CD8-positive, alpha-beta memory T cell (primary cell): Measurements from ENCODE around the gene MGST3. TPM values are rescaled to one million over a fixed set of nuclear protein-coding genes. Genes with fewer than 3 reads are reported as not detected.
A peak's percentile ranks its signal among the peaks of the same experiment; 100 is the strongest.

ENCODE experiments used
- CTCF ChIA-PET: fragments of 350-600 bp; sonication (Branson Sonifier 250); formaldehyde crosslinking; loops from one replicate; lab custom pipeline; 2021; ENCODE audit warnings: antibody characterized with exemption; lab: Charles Lee
- POLR2A ChIA-PET: fragments of 350-600 bp; sonication (Branson Sonifier 250); formaldehyde crosslinking; loops from one replicate; lab custom pipeline; 2021; ENCODE audit warnings: antibody characterized with exemption; lab: Charles Lee
- DNase-seq, 5 donors: peaks; one replicate each; pipeline versions ENCODE4 v3.0.0 to v3.0.0-alpha.2; 2020 to 2022; ENCODE audit warnings: mixed read lengths in 1 of 5
- H3K27ac ChIP-seq: one replicate; pipeline ENCODE4 v1.7.0; 2013; ENCODE audit warnings: low read depth, mild to moderate bottlenecking, low read length, moderate library complexity
- H3K27me3 ChIP-seq: 2 replicates; pipeline ENCODE4 v1.7.0; 2013; ENCODE audit warnings: low read length, mild to moderate bottlenecking; ENCODE audit not compliant: insufficient read depth, poor library complexity, severe bottlenecking
- H3K36me3 ChIP-seq: 2 replicates; pipeline ENCODE4 v1.7.0; 2013; ENCODE audit warnings: mild to moderate bottlenecking, low read length, moderate library complexity; ENCODE audit not compliant: insufficient read depth
- H3K4me1 ChIP-seq: 2 replicates; pipeline ENCODE4 v1.7.0; 2013; ENCODE audit warnings: mild to moderate bottlenecking, low read length, moderate library complexity; ENCODE audit not compliant: insufficient read depth
- H3K4me3 ChIP-seq: 2 replicates; pipeline ENCODE4 v1.7.0; 2013; ENCODE audit warnings: mild to moderate bottlenecking, low read length
- H3K9me3 ChIP-seq: 2 replicates; pipeline ENCODE4 v1.7.0; 2013; ENCODE audit warnings: mild to moderate bottlenecking, low read length
- H3K27ac Mint-ChIP-seq, 8 donors: one replicate each; pipeline ENCODE4 v1.8.0; 2020 to 2021; ENCODE audit warnings: mixed read lengths in 8 of 8, mild to moderate bottlenecking in 6 of 8, inconsistent platforms in 3 of 8, moderate library complexity in 3 of 8
- H3K27me3 Mint-ChIP-seq, 2 donors: one replicate each; pipeline ENCODE4 v1.8.0; 2020 to 2021; ENCODE audit warnings: mixed read lengths in 2 of 2, mild to moderate bottlenecking in 1 of 2, moderate library complexity in 1 of 2
- H3K36me3 Mint-ChIP-seq, 3 donors: one replicate each; pipeline ENCODE4 v1.8.0; 2020 to 2021; ENCODE audit warnings: mixed read lengths in 3 of 3, inconsistent platforms in 1 of 3, mild to moderate bottlenecking in 1 of 3
- H3K4me1 Mint-ChIP-seq, 3 donors: one replicate each; pipeline ENCODE4 v1.8.0; 2020 to 2021; ENCODE audit warnings: mixed read lengths in 3 of 3, inconsistent platforms in 1 of 3, mild to moderate bottlenecking in 1 of 3
- H3K4me3 Mint-ChIP-seq, 7 donors: one replicate each; pipeline ENCODE4 v1.8.0; 2020 to 2021; ENCODE audit warnings: mixed read lengths in 7 of 7, mild to moderate bottlenecking in 6 of 7, moderate library complexity in 4 of 7, inconsistent platforms in 2 of 7
- H3K9me3 Mint-ChIP-seq, 5 donors: one replicate each; pipeline ENCODE4 v1.8.0; 2020 to 2022; ENCODE audit warnings: mixed read lengths in 5 of 5, mild to moderate bottlenecking in 3 of 5, moderate library complexity in 2 of 5, inconsistent platforms in 1 of 5
- polyA plus RNA-seq: library from polyadenylated mRNA; unstranded; fragments of 300-500 nt; fragmentation: Illumina TruSeq; gene quantifications from one replicate; pipeline ENCODE4 v1.2.3, GENCODE V29; 2021
- total RNA-seq, 2 experiments: library from RNA; stranded (reverse); gene quantifications; one replicate each; pipeline ENCODE4 v1.2.3, GENCODE V29; 2021

The MGST3 gene
- total and polyA plus RNA-seq, 3 experiments from 2014 or later = 55.6 to 143 (median 57.8) TPM

GRCh38 chr1:165666152-165666825 is 35.3 kb downstream of the MGST3 start:
- Histone ChIP-seq H3K4me3 (no peak overlapping the region), H3K27me3 (no peaks in the 10 kb centered on the region), H3K27ac (no peak overlapping the region), H3K9me3 (no peaks in the 10 kb centered on the region), H3K4me1 (no peaks in the 10 kb centered on the region), H3K36me3 (peaks cover 48% of the 10 kb centered on the region)
- H3K27ac Mint-ChIP-seq = peak overlapping the region in 3 of 8 donors; percentile 39 to 74 (median 58)
- no peak for DNase-seq
- H3K36me3 Mint-ChIP-seq = peaks cover 30 to 92% (median 33%) of the 10 kb centered on the region in 3 donors
- H3K9me3 Mint-ChIP-seq = no peaks in the 10 kb centered on the region
- POLR2A ChIA-PET = interaction anchor here (1.0 kb wide), 1 partner anchor 36 kb away, joined by 4 read pairs; no protein-coding TSS in a partner anchor
- H3K4me1 Mint-ChIP-seq = peaks cover 3 to 13% (median 5%) of the 10 kb centered on the region in 3 donors
- no peak overlapping the region for H3K4me3 Mint-ChIP-seq
- CTCF ChIA-PET = no interaction called here
- H3K27me3 Mint-ChIP-seq = no peaks in the 10 kb centered on the region

DNA sequence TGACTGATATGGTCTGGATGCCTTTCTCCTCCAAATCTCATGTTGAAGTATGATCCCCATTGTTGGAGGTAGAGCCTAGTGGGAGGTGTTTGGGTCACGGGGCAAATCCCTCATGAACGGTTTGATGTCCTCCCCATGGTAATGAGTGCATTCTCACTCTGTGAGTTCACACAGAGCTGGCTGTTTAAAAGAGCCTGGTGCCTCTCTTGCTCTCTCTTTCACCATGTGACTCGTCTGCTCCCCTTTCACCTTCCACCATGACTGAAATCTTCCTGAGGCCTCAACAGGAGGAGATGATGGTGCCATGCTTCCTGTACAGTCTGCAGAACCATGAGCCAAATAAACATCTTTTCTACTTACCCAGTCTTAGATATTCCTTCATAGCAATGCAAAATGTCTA is 37.1 kb downstream of the MGST3 start:
- no peaks in the 10 kb centered on the region for H3K4me1 ChIP-seq
- POLR2A ChIA-PET = no interaction called here
- H3K36me3 ChIP-seq = peaks cover 36% of the 10 kb centered on the region
- H3K27me3 Mint-ChIP-seq = no peaks in the 10 kb centered on the region
- H3K4me3 ChIP-seq = no peak overlapping the region
- no peaks in the 10 kb centered on the region for H3K9me3 ChIP-seq
- CTCF ChIA-PET = no interaction called here
- H3K4me3 Mint-ChIP-seq = no peak overlapping the region
- DNase-seq = no peak
- peaks cover 30 to 90% (median 42%) of the 10 kb centered on the region in 3 donors for H3K36me3 Mint-ChIP-seq
- no peaks in the 10 kb centered on the region for H3K9me3 Mint-ChIP-seq
- no peaks in the 10 kb centered on the region for H3K27me3 ChIP-seq
- peaks cover 3 to 14% (median 9%) of the 10 kb centered on the region in 3 donors for H3K4me1 Mint-ChIP-seq
- no peak overlapping the region for H3K27ac ChIP-seq
- H3K27ac Mint-ChIP-seq = peak overlapping the region in 1 of 8 donors; percentile 46

- no peaks in the 10 kb centered on the region for H3K9me3 ChIP-seq
- peaks cover 23% of the 10 kb centered on the region for H3K36me3 ChIP-seq
- no peak overlapping the region for H3K27ac Mint-ChIP-seq
- H3K27ac ChIP-seq = no peak overlapping the region
- H3K9me3 Mint-ChIP-seq = no peaks in the 10 kb centered on the region
- no peak overlapping the region for H3K4me3 ChIP-seq
- H3K36me3 Mint-ChIP-seq = peaks cover 19 to 81% (median 48%) of the 10 kb centered on the region in 3 donors
- no peaks in the 10 kb centered on the region for H3K4me1 ChIP-seq
- no peak overlapping the region for H3K4me3 Mint-ChIP-seq
- DNase-seq = no peak
- ChIA-PET CTCF (no interaction called here), POLR2A (no interaction called here)
- peaks cover 0 to 13% (median 4%) of the 10 kb centered on the region in 3 donors for H3K4me1 Mint-ChIP-seq
- no peaks in the 10 kb centered on the region for H3K27me3 Mint-ChIP-seq
- no peaks in the 10 kb centered on the region for H3K27me3 ChIP-seq
Observed at GRCh38 chr1:165671526-165671925, 40.5 kb downstream of the MGST3 start.

DNA sequence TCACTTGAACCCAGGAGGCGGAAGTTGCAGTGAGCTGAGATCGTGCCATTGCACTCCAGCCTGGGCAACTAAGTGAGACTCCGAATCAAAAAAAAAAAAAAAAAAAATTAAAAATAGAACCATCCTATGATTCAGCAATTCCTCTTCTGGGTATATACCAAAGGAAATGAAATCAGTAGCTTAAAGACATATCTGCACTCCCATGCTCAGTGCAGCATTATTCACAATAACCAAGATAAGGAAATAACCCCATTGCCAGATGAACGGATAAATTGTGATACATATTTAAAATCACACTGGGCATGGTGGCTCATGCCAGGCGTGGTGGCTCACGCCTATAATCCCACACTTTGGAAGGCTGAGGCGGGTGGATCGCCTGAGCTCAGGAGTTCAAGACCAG is 43.6 kb downstream of the MGST3 start:
- no peak overlapping the region for H3K4me3 Mint-ChIP-seq
- Histone ChIP-seq H3K4me3 (no peak overlapping the region), H3K27ac (no peak overlapping the region), H3K27me3 (no peaks in the 10 kb centered on the region), H3K9me3 (no peaks in the 10 kb centered on the region), H3K36me3 (peaks cover 22% of the 10 kb centered on the region), H3K4me1 (peaks cover 4% of the 10 kb centered on the region)
- peaks cover 6 to 73% (median 47%) of the 10 kb centered on the region in 3 donors for H3K36me3 Mint-ChIP-seq
- ChIA-PET POLR2A (no interaction called here), CTCF (interaction anchor here (0.6 to 1.0 kb wide), 2 partner anchors 12 to 23 kb away, joined by 3 read pairs; partner anchors contain the start of gene ALDH9A1)
- no peak overlapping the region for H3K27ac Mint-ChIP-seq
- DNase-seq = no peak
- no peaks in the 10 kb centered on the region for H3K27me3 Mint-ChIP-seq
- peaks cover 8 to 24% (median 18%) of the 10 kb centered on the region in 3 donors for H3K4me1 Mint-ChIP-seq
- no peaks in the 10 kb centered on the region for H3K9me3 Mint-ChIP-seq

DNA sequence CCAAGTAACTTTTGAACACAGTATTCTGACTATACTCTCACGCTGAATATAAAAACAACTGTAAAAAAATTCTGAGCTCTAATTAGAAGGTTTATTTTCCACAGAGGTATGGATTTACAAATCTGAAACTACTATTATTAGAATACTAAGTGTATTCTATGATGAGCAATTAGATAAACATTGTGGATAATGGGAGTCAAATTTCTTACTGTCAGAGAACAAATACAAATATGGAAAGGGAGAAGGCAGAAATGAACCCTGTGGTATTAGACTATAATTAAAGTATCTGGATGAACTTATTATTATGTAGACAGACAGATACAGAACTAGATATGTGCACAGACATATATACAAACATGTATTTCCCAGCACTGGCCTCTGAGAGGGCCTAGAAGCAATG is 44.8 kb downstream of the MGST3 start:
- no peak overlapping the region for H3K4me3 Mint-ChIP-seq
- peaks cover 8 to 74% (median 51%) of the 10 kb centered on the region in 3 donors for H3K36me3 Mint-ChIP-seq
- peaks cover 4% of the 10 kb centered on the region for H3K4me1 ChIP-seq
- H3K27me3 Mint-ChIP-seq = no peaks in the 10 kb centered on the region
- H3K27ac Mint-ChIP-seq = peak overlapping the region in 1 of 8 donors; percentile 50
- ChIA-PET POLR2A (no interaction called here), CTCF (no interaction called here)
- H3K4me3 ChIP-seq = no peak overlapping the region
- H3K9me3 Mint-ChIP-seq = no peaks in the 10 kb centered on the region
- no peak for DNase-seq
- H3K36me3 ChIP-seq = peaks cover 24% of the 10 kb centered on the region
- H3K9me3 ChIP-seq = no peaks in the 10 kb centered on the region
- no peak overlapping the region for H3K27ac ChIP-seq
- no peaks in the 10 kb centered on the region for H3K27me3 ChIP-seq
- peaks cover 9 to 30% (median 22%) of the 10 kb centered on the region in 3 donors for H3K4me1 Mint-ChIP-seq

DNA sequence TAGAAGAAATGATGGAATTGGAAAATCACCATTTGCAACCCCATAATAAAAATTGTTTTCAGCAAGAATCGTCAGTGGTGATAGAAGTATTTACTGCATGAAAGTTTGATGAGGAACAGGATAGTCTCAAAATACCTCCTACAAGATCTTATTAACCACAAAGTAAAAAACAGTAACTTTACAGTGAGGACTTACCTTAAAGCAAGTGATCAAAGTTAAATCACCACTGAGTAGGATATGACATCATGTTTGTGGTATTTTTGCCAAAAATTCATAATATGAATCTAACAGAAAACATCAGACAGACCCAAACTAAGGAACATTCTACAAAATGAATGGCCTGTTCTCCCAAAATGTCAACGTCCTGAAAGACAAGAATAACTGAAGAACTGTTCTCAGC is 47.5 kb downstream of the MGST3 start:
- H3K27ac ChIP-seq = no peak overlapping the region
- ChIA-PET CTCF (no interaction called here), POLR2A (no interaction called here)
- H3K36me3 ChIP-seq = peaks cover 33% of the 10 kb centered on the region
- H3K27me3 ChIP-seq = no peaks in the 10 kb centered on the region
- H3K9me3 ChIP-seq = no peaks in the 10 kb centered on the region
- peak overlapping the region in 6 of 8 donors; percentile 25 to 87 (median 76) for H3K27ac Mint-ChIP-seq
- peak in 1 of 5 donors; percentile 27 for DNase-seq
- no peaks in the 10 kb centered on the region for H3K9me3 Mint-ChIP-seq
- peaks cover 4% of the 10 kb centered on the region for H3K4me1 ChIP-seq
- H3K36me3 Mint-ChIP-seq = peaks cover 20 to 76% (median 41%) of the 10 kb centered on the region in 3 donors
- no peaks in the 10 kb centered on the region for H3K27me3 Mint-ChIP-seq
- no peak overlapping the region for H3K4me3 ChIP-seq
- H3K4me3 Mint-ChIP-seq = no peak overlapping the region
- H3K4me1 Mint-ChIP-seq = peaks cover 11 to 39% (median 19%) of the 10 kb centered on the region in 3 donors

GRCh38 chr1:165679282-165680036 is 48.4 kb downstream of the MGST3 start:
- no peaks in the 10 kb centered on the region for H3K9me3 ChIP-seq
- H3K27ac ChIP-seq = no peak overlapping the region
- Mint-ChIP-seq H3K4me3 (no peak overlapping the region), H3K4me1 (peaks cover 18 to 48% (median 27%) of the 10 kb centered on the region in 3 donors), H3K9me3 (no peaks in the 10 kb centered on the region), H3K36me3 (peaks cover 20 to 75% (median 39%) of the 10 kb centered on the region in 3 donors), H3K27ac (peak overlapping the region; percentile 12 to 87 (median 72)), H3K27me3 (no peaks in the 10 kb centered on the region)
- no peaks in the 10 kb centered on the region for H3K27me3 ChIP-seq
- H3K4me3 ChIP-seq = no peak overlapping the region
- ChIA-PET CTCF (no interaction called here), POLR2A (no interaction called here)
- peaks cover 33% of the 10 kb centered on the region for H3K36me3 ChIP-seq
- H3K4me1 ChIP-seq = peaks cover 4% of the 10 kb centered on the region
- no peak for DNase-seq

DNA sequence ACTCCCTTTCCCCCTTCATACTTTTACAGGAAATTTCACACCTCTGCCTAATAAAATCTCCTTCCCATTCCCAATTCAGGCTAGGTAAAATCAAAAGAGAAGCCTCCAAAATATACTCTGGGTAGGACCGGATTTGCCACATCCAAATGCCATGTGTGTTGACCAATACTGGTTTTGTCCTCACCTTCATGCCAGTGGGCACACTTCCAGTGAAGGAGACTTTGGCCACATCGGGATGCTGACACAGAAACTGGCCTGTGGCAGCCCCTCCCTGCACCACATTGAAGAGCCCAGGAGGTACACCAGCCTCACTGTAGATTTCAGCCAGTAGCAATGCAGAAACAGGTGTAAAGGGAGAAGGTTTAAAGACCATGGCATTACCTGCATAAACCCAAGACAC is 49.3 kb downstream of the MGST3 start:
- peak overlapping the region in 7 of 8 donors; percentile 11 to 69 (median 12) for H3K27ac Mint-ChIP-seq
- no peaks in the 10 kb centered on the region for H3K27me3 ChIP-seq
- no peak overlapping the region for H3K4me3 ChIP-seq
- H3K36me3 ChIP-seq = peaks cover 33% of the 10 kb centered on the region
- ChIA-PET CTCF (no interaction called here), POLR2A (no interaction called here)
- H3K36me3 Mint-ChIP-seq = peaks cover 20 to 77% (median 39%) of the 10 kb centered on the region in 3 donors
- H3K27me3 Mint-ChIP-seq = no peaks in the 10 kb centered on the region
- no peaks in the 10 kb centered on the region for H3K9me3 Mint-ChIP-seq
- H3K27ac ChIP-seq = no peak overlapping the region
- no peak for DNase-seq
- H3K9me3 ChIP-seq = no peaks in the 10 kb centered on the region
- no peak overlapping the region for H3K4me3 Mint-ChIP-seq
- H3K4me1 ChIP-seq = peaks cover 4% of the 10 kb centered on the region
- peaks cover 27 to 54% (median 35%) of the 10 kb centered on the region in 3 donors for H3K4me1 Mint-ChIP-seq
